GM21515 (cell line): ENCODE data around the gene NKD1.

Experiments used
- ATAC-seq: cut with Tn5 transposase; IDR thresholded peaks from one replicate; pipeline ENCODE4 v1.9.1; 2021; ENCODE audit not compliant: unreplicated experiment

NKD1 gene

GRCh38 chr16:50537533-50538290, 10.5 kb upstream of the NKD1 start:
- no peak for ATAC-seq

- ATAC-seq = no peak
Observed at GRCh38 chr16:50538411-50539052, 9.7 kb upstream of the NKD1 start.

GRCh38 chr16:50539053-50539695, 9.0 kb upstream of the NKD1 start:
- no peak for ATAC-seq

DNA sequence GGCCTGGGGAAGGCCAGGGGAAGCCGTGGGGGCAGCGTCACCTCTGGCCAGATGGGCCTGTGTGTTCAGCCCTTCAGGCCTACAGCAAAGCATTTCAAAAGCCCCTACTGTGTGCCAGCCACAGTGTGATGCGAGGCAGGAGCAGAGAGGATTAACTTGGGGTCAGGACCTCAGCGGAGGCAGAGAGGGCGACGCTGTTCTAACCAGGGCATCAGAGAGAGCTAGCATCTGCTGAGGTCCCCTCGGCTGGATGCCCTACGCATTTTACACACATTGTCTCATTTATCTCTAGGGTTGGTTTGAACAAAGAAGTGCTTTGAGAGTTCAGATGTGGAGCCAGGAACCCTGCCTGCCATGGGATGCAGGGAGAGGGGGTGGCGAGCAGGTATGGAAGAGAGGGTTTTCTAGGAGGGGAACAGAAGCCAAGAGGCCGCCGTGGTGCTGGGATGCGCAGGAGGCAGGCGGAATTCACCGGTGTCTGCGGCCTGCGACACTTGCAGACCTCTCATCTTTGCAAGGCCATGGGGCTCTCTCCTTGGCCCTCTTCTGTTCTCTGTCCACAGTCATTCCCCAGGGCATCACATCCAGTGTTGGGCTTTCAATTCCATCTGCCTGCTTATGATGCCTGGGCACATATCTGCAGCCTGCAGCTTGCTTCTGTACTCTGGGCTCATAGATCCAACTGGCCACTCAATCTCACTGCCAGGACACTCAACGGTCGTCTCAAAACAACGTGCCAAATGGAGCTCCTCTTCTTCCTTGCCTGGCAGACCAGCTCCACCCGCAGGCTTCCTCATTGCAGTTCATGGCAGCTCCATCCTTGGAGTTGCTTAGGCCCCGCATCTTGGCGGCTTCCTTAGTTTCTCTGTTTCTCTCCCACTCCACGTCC, 8.1 kb upstream of the NKD1 start:
- ATAC-seq = no peak

DNA sequence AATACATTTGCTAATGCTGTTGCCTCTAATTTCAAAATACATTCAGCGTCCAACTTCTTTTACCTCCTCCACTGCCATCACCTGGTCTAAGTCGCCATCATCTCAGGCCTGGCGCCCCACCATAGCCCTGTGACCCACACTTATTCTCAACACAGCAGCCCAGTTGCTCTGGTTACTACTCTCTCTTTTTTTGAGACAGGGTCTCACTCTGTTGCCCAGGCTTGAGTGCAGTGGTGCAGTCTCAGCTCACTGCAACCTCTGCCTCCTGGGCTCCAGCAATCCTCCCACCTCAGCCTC, 7.5 kb upstream of the NKD1 start:
- no peak for ATAC-seq

DNA sequence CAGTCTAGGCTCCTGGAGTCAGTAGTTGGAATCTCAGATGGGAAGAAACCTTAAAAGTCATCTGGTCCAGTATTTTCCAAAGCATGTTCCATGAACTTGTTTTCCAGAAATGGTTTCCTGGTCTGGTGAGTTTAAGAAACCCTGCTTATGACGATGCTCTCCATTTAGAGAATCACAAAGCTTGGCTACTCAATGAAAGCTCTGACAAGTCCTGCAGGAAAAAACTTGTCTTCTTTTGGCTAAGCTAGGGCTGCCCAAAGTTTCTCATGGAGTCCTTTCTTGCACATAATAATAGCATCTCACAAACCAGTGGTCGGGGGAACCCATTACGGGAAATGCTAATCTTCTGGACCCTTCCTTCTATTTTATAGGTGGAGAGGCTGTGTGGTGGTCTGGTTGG, 5.5 kb upstream of the NKD1 start:
- ATAC-seq = no peak

DNA sequence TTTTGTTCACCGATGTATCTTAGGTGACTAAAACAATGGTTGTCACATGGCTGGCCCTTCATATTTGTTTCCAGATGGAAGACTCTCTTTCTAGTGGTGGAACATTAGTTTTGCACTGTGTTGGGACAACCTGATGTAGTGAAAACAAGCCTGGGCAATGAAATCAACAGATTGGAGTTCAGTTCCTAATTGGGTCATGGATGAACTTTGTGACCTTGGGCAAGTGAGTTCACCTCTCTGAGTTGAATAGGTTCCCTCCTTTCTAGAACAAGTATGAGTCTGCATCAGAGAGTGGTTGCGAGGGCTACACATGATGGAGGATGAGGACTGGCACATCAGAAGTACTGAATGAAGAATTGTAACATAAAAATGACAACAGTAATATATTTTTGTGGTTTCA, 2.1 kb upstream of the NKD1 start:
- ATAC-seq = no peak

DNA sequence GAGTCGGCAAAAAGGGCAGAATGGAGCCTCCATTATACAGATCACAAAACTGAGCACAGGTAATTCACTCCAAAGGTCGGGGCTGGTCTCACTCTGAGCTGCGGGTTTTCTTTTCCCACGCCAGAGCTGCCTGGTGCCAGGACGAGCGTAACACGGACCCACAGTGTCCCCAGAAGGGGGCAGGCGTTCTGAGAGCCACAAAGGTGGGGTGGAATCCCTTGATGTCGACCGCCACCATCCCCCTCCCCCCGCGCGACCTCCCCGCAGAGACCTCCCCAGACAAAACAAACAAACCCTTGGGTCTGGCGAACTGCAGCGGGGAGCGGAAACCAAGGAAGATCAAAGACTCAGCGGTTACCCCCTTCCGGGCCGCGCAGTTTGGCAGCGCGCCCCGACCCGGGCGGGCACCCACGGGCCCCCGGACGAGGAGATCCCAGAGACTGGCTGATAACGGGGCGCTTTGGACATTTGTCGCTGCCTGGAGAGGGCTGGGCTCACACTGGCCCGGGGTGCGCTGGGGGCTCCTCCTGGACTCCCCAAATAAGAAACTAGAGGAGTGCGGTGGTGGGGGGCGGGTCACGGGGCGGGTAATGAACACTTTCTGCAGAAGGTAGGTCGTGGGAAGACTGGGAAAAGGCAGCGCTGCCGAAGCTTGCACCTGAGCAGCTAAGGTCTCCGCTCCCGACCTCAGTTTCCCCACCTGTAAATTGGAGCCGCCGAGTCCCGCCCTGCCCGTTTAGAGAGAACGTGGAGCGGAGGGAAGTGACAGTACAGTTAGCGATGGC, 664 bp upstream of the NKD1 start:
- ATAC-seq = no peak

DNA sequence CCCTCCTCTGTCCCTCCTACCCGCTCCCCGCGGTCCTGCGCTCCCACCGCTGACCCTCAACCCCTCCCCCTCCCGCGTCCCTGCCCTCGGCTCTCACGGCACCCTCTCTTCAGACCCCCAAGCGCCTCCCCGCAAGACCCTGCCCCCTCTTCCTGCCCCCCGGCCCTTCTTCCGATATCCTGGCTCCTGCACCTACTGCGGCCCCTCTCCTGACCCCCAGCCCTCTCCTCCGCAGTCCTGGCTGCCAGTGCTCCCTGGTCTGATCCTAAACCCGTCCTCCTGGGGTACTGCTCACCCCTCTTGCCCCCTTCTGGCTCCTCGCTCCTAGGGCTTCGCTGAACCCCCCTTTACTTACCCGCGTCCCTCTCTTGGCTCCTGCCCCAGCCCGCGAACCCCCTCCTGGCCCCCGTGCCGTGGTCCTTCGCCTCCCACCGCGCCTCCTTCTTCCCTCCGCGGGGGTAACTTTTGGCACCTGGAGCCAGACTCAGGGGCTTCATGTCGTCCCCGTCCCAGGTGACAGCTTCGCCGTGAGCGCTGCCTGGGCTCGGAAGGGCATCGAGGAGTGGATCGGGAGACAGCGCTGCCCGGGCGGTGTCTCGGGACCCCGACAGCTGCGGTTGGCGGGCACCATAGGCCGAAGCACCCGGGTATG, 839 bp downstream of the NKD1 start:
- no peak for ATAC-seq

DNA sequence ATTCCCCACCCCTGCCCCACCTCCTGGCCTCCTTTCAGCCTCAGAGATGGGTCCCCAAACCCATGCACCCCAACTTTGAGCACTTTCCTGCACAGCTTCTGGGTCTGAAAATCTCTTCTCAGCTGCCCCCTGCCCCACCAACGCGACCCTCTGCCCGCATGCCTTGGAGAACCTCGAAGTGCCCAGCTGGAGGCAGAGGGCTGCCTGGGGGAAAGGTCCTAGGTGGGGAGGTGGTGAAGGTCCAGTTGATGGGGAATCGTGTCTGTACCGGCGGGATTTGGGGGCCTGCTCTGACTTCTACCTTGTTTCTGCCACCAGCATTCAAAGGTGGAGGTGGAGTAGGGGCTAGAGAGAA, 1.3 kb downstream of the NKD1 start:
- ATAC-seq = no peak

GRCh38 chr16:50550035-50550434, 1.8 kb downstream of the NKD1 start:
- no peak for ATAC-seq

DNA sequence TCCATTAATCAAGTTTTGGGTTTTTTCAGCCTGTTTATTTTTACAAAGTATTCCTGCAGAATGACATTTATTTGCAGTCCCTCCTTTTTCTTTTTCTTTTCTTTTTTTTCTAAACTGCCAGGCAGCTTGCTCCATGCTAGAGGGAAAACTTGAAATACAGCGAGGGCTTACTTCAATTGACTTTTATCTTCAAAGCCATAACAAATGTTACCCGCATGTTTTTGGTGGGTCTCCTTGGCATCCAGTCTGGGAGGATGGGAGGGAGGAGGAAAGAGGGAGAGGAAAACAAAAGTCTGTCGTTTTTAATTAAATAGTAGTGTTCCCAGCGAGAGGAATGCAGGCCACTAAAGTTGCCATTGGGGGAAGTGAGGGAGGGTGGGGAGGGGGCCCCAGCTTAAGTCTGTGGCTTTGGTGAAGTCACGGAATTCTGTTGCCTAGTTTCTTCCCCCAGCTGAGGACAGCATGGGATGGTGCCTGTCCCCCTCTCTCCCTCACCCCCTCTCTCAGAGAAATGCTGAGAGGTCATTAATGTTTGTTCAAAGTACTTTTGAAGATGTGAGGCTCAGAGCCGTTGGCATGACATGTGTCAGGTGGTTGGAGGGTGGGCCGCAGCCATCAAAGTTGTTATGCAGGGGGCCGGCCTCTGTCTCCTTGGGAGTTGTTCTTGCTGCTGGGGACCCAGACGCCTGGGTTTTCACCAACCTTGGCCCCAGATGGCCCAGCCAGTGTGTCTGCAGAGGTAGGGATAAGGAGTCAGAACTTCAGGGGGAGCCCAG, 2.9 kb downstream of the NKD1 start:
- no peak for ATAC-seq

DNA sequence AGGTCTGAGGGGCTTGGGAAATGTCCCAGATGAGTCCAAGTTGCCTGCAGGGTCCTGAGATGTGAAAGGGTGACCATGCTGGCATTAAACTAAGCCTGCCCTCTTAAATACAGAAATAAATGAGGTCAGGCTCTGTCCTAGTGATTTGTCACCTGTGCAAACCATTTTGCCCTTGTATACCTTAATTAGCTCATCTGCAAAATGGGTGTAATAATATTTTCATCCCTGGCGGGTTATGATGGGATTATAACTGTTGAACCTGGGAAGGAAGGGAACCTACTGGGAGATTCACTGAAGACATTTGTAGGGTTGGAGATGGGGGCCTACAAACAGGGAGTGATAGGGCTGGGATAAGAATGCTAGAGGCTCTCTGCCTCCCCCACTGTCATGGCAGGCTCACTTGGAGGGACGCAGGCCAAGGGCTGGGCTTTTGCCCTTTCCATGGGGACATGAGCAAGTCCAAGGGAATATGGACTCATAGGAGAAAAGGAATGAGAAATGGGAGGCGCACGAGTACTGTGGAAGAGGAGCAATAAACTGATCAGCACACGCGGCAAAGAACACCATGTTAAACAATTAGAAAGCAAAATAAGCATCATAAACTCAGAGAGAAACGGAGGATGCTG, 4.4 kb downstream of the NKD1 start:
- no peak for ATAC-seq

- ATAC-seq = no peak
Observed at GRCh38 chr16:50553182-50553710, 5.0 kb downstream of the NKD1 start.

- no peak for ATAC-seq
Observed at GRCh38 chr16:50553731-50554360, 5.7 kb downstream of the NKD1 start.

- ATAC-seq = no peak
Observed at GRCh38 chr16:50555269-50555875, 7.2 kb downstream of the NKD1 start.

GRCh38 chr16:50555952-50556673, 7.9 kb downstream of the NKD1 start:
- ATAC-seq = no peak
